Measurements from ENCODE around the gene IL17C.

The IL17C gene

DNA sequence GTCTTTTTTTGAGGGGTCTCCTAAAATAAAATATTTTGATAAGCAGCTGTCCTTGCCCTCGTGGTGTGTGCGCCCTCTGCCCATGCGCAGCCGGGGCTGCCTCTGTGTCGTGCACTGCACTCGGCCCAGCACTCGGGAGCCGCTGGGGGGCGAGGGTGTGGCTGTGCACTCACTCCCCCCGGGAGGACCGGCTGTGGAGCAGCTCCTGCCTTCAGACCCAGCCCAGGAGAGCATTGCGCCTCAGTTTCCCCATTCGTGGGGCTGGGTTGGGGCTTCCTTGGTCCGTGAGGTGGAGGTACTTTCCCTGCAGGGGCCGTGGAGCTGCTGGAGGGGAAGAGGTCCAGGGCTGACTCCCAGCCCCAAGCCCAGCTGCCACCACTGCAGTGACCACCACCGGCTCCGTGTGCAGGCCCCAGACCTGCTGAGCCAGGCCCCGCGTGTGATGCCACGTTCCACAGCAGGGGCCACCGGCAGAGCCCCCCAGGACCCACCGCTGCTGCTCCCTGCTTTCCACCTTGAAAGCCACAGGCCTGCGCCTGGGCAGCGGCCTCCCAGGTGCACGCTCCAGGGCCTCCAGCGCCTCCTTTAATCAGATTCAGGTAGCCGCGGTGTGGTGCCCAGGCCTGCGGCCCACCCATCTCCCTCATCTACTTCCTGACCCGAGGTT lies 6.3 kb upstream of the IL17C start:
- TF ChIP-seq PAX5 (IDR thresholded peaks at IDR 0.05; ENCODE audit: insufficient read depth, low read length, severe bottlenecking) (no peak), SPI1 (IDR thresholded peaks at IDR 0.05; ENCODE audit: low read depth, low read length) (no peak), POU2F2 (IDR thresholded peaks at IDR 0.05; ENCODE audit: low read depth, low read length) (no peak), POLR2AphosphoS5 (IDR thresholded peaks at IDR 0.05; ENCODE audit: low read depth, low read length) (no peak), TAF1 (IDR thresholded peaks at IDR 0.05; ENCODE audit: low read depth, low read length) (no peak), POLR2A (IDR thresholded peaks at IDR 0.05; ENCODE audit: low read depth, low read length) (no peak)
- DNase-seq (ENCODE audit: insufficient read length, low spot score) = no peak
- no peak for FAIRE-seq

DNA sequence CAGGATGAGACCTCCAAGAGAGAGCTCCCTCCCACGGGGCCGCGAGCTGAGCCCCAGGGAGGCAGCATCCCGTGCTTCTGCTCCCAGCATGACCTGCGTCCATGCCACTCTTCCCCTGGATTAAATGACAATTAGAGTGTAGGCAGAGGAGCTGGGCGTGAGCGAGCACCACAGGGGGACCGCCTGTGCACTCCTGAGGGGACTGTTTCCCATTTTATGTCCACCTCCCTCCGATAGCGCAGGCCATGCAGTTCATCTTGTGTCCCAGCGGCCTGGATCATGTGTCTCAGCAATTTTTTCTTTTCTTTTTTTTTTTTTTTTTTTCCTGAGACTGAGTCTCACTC lies 5.8 kb upstream of the IL17C start:
- TF ChIP-seq TAF1 (IDR thresholded peaks at IDR 0.05; ENCODE audit: low read depth, low read length) = no peak
- DNase-seq (ENCODE audit: insufficient read length, low spot score) (no peak), FAIRE-seq (no peak)

DNA sequence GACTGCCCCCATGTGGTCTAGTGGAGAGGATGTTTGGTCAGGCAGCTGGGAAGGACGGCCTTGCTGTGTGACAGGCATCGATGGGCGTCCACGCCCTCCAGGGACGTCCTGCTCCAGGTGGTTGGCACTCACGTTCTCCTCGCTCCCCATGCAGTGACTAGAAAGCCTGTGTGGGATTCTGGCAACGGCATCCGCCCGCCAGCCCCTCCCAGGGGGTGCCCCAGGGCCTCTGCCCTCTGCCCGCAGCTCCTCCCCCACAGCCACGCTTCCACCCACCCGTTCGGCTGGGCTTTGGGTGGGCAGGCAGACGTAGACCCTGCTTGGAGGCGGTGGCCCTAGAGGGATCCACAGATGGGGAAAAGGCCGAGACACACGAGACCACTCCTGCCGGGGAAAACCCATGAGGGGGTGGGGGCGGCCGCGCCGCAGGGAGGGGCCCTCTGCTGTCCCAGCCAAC lies 4.7 kb upstream of the IL17C start:
- peak; percentile 66 for DNase-seq (ENCODE audit: insufficient read length, low spot score)
- TF ChIP-seq PAX5 (IDR thresholded peaks at IDR 0.05; ENCODE audit: insufficient read depth, low read length, severe bottlenecking) (no peak), POLR2A (IDR thresholded peaks at IDR 0.05; ENCODE audit: low read depth, low read length) (no peak), TAF1 (IDR thresholded peaks at IDR 0.05; ENCODE audit: low read depth, low read length) (no peak), SPI1 (IDR thresholded peaks at IDR 0.05; ENCODE audit: low read depth, low read length) (no peak), POLR2AphosphoS5 (IDR thresholded peaks at IDR 0.05; ENCODE audit: low read depth, low read length) (no peak), POU2F2 (IDR thresholded peaks at IDR 0.05; ENCODE audit: low read depth, low read length) (no peak)
- no peak for FAIRE-seq

DNA sequence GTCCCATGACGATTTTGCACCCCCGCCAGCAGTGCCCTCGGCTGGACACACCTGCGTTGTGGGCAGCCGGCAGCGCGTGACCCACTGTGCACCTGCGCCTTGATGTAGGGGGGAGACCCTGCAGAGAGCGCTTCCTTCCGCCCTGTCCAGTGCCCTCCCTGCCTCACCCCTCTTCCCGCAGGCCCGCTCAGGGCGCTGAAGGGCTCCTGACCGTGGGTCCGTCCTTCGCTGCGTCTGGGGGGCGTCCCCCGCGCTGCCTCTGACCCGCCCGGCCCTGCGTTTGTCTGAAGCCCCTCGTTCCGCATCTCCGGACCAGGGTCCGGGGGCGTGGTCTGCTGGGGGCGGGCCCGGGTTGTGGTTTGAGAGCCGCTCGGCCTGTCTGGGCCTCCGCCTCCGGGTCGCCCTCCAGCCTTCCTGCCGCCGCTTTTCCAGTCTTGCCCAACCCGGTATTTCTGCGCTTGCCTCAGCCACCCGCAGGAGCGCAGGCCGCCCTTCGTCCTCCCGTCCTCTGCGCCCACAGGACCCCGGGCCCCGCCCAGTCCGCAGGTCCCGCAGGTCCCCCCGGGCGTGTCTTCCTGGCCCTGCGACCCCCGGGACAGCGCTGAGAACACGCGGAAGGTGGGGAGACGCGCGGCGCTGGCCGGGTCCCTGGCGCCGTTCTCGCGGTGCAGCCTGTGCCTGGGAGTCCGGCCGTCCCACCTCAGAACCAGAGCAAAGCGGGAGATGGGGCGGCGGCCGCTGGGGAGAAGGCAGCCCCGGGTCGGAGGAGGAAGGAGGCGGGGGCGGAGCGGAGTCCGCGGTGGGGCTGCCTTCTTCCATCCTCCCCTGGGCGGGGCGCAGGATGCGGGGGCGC lies 4.0 kb upstream of the IL17C start:
- FAIRE-seq (peak; percentile 95), DNase-seq (ENCODE audit: insufficient read length, low spot score) (peak; percentile 82)
- TF ChIP-seq PAX5 (IDR thresholded peaks at IDR 0.05; ENCODE audit: insufficient read depth, low read length, severe bottlenecking) (no peak), POLR2A (IDR thresholded peaks at IDR 0.05; ENCODE audit: low read depth, low read length) (no peak), POLR2AphosphoS5 (IDR thresholded peaks at IDR 0.05; ENCODE audit: low read depth, low read length) (no peak), POU2F2 (IDR thresholded peaks at IDR 0.05; ENCODE audit: low read depth, low read length) (no peak), SPI1 (IDR thresholded peaks at IDR 0.05; ENCODE audit: low read depth, low read length) (0 out of 2 replicates have a peak, but pooled peaks have one; percentile 7)

DNA sequence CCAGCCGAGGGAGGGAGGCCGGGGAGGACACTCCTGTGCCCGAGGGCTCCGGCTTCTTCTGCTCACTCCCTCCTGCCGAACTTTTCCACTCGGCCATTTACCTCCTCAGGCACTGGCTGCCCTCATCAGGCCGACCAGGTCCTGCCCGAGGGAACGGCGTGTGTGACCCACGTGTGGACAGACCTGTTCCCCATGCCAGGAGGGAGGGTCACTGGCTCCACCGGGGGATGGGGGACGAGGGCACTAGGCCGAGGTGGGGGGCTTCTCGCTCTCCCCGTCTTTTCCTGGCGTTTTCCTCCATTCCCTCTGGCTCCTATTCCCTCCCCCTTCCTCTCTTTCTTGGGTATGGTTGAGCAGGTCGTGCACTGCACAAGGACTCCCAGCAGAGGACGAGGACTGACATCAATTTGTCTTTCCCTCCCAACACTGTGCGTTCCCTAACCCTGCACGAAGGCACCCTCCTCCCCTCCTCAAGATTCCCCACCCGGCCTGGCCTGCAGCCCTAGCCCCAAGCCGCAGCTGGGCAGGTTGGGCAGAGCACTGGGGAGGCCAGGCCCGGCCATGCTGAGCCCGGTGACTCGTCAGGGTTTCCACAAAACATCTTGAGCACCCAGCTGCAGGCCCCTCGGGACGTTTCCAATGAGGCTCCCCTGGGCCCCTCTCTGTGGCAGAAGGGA lies 3.2 kb upstream of the IL17C start:
- no peak for TF ChIP-seq POU2F2 (IDR thresholded peaks at IDR 0.05; ENCODE audit: low read depth, low read length)
- TF ChIP-seq POLR2AphosphoS5 (IDR thresholded peaks at IDR 0.05; ENCODE audit: low read depth, low read length) = no peak
- no peak for TF ChIP-seq TAF1 (IDR thresholded peaks at IDR 0.05; ENCODE audit: low read depth, low read length)
- no peak for TF ChIP-seq SPI1 (IDR thresholded peaks at IDR 0.05; ENCODE audit: low read depth, low read length)
- no peak for TF ChIP-seq PAX5 (IDR thresholded peaks at IDR 0.05; ENCODE audit: insufficient read depth, low read length, severe bottlenecking)
- no peak for TF ChIP-seq POLR2A (IDR thresholded peaks at IDR 0.05; ENCODE audit: low read depth, low read length)
- FAIRE-seq = no peak
- no peak for DNase-seq (ENCODE audit: insufficient read length, low spot score)

DNA sequence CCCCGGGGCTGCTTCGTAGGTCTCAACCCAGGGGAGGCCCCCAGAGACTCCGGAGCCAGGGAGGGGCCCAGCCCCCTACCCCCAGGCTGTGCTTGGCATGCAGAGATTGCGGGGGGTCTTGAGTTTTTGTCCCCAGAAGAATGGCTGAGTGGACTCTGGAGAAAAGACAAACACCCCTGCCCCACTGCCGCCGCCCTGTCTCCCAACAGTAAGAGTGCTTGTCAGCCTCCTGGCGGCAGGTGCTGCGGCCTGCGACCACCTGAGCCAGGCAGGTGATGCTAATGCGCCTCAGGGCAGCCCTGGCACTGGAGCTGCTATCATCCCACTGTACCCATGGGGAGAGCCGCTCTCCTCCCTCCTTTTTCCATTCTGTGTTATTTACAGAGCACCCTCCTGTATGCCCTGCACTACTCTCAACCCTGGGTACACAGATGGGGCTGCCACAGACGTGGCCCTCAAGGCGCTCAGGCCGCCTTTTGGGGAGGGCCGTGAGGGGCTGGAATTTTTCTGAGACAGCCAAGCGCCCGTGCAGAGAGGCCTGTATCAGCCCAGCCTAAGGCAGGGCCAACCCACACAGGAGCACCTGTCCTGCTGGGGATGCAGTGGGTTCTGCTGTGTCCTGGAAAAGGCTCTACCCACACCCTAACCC lies 2.6 kb upstream of the IL17C start:
- no peak for DNase-seq (ENCODE audit: insufficient read length, low spot score)
- no peak for FAIRE-seq
- no peak for TF ChIP-seq PAX5 (IDR thresholded peaks at IDR 0.05; ENCODE audit: insufficient read depth, low read length, severe bottlenecking)
- no peak for TF ChIP-seq POLR2A (IDR thresholded peaks at IDR 0.05; ENCODE audit: low read depth, low read length)
- no peak for TF ChIP-seq TAF1 (IDR thresholded peaks at IDR 0.05; ENCODE audit: low read depth, low read length)
- TF ChIP-seq POU2F2 (IDR thresholded peaks at IDR 0.05; ENCODE audit: low read depth, low read length) = no peak
- TF ChIP-seq SPI1 (IDR thresholded peaks at IDR 0.05; ENCODE audit: low read depth, low read length) = no peak
- no peak for TF ChIP-seq POLR2AphosphoS5 (IDR thresholded peaks at IDR 0.05; ENCODE audit: low read depth, low read length)

DNA sequence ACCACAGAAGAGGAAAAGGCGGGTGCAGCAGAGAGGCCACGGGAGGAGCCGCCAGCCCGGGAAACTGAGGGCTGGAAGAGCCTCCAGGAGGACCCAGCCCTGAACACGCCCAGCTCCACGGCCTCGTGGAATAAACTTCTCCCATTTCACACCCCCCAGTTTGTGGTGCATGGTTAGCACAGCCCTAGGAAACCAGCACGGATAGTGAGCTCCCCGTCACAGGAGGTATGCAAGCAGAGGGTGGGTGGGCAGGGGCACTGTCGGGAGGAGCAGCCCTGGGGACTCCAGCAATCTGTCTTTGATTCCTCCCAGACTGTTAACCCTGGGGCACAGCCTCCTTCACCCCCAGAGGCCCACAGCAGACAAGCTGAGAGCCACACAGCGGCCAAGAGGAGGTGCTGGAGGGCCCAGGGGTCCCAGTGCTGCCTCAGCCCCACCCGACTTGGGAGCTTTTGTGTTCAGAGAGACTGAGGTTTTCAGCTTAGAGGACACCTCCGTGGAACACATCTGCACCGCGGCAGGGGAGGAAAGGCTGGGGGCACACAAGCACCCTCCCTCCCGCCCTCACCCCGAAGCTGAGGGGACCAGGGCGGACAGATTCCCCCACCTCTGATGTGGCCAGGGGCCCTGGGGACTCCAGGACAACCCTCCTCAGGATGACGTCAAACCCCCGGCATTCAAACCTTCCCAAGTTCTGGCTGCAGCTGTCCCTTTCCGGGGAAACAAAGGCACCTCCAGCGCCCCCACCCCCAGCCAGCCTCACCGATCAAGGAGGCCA lies 1.7 kb upstream of the IL17C start:
- DNase-seq (ENCODE audit: insufficient read length, low spot score) (no peak), FAIRE-seq (no peak)
- TF ChIP-seq TAF1 (IDR thresholded peaks at IDR 0.05; ENCODE audit: low read depth, low read length) = no peak

DNA sequence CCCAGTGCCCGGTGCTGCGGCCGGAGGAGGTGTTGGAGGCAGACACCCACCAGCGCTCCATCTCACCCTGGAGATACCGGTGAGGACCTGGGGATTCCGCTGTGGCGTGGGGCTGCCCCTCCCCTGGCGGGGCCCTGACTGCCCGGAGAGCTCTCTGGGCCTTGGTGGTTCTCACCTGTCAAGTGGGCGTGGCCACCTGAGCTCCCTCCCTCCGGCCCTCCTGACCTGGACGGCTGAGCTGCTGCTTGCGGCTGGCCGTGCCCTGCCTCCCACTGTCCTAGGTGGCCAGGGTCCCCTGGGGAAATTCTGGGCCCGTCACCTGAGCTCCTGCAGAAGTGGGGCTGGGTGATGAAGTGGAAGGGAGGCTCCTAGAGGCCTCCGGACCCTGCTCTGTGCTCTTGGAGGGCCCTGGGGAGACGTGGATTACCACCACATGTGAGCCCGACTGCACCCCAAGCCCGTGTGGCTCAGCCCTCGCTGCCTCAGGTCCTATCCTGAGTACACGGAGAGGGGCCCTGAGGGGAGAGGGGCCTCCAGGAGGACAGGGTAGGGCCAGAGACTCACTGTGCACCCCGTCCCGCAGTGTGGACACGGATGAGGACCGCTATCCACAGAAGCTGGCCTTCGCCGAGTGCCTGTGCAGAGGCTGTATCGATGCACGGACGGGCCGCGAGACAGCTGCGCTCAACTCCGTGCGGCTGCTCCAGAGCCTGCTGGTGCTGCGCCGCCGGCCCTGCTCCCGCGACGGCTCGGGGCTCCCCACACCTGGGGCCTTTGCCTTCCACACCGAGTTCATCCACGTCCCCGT lies 1.1 kb downstream of the IL17C start:
- no peak for TF ChIP-seq POLR2A (IDR thresholded peaks at IDR 0.05; ENCODE audit: low read depth, low read length)
- no peak for DNase-seq (ENCODE audit: insufficient read length, low spot score)
- FAIRE-seq = peak; percentile 43
